GM12892 (cell line): ENCODE data around the gene IPO11.

Experiments
- DNase-seq: peaks from one replicate; pipeline ENCODE4 v3.0.0; 2011; ENCODE audit not compliant: insufficient read length
- FAIRE-seq: peaks from 2 replicates; lab custom pipeline; 2011; peaks lifted over from hg19 to GRCh38; lab: Jason Lieb, UNC
- POLR2A ChIP-seq: IDR thresholded peaks from 2 replicates; pipeline ENCODE4 v1.6.1; 2011; ENCODE audit warnings: low read depth, low read length, control low read depth
- POLR2AphosphoS5 ChIP-seq: IDR thresholded peaks from 2 replicates; pipeline ENCODE4 v1.6.1; 2011; ENCODE audit warnings: low read depth, low read length, control low read depth
- TAF1 ChIP-seq: IDR thresholded peaks from 2 replicates; pipeline ENCODE4 v1.6.1; 2011; ENCODE audit warnings: low read depth, mild to moderate bottlenecking, control low read depth, low read length, borderline replicate concordance

IPO11 gene

DNA sequence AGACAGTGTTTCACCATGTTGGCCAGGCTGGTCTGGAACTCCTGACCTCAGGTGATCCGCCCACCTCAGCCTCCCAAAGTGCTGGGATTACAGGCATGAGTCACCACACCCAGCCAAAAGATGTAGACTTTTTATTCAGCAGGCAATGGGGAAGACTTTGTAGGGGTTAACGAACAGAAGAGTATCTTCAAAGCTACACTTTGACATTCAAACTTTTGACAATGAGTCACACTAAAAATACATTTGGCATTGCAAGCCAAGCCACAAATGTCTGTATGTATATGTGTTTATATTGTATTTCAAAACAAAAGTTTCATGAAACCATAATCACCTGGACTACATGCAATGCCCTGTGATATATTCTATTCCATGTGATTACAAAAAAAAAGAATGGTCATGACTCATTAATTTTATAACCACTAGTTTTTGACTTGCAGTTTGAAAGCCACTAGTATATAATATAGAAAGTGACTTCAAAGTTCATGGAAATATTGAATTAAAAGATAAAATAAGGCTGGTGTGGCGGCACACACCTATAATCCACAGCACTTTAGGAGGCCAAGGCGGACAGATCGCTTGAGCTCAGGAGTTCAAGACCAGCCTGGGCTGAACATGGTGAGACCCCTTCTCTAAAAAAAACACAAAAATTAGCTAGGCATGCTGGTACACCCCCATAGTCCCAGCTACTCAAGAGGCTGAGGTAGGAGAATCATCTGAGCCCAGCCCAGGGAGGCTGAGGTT lies 17.2 kb upstream of the IPO11 start:
- DNase-seq (no peak), FAIRE-seq (no peak)
- TF ChIP-seq POLR2AphosphoS5 = no peak
- no peak for TF ChIP-seq POLR2A
- TF ChIP-seq TAF1 = no peak

GRCh38 chr5:62403411-62404250 lies 8.9 kb upstream of the IPO11 start, which contains the start of gene DIMT1:
DIMT1 (minus strand) TSS chr5:62403905; CDS start chr5:62403772, 133 bp downstream.
- TF ChIP-seq TAF1 (peak; percentile 66; the same call in 1 of the 2 replicates), POLR2A (peak; percentile 95), POLR2AphosphoS5 (peak; percentile 90)
- DNase-seq (peak; percentile 88), FAIRE-seq (peak; percentile 97)

DNA sequence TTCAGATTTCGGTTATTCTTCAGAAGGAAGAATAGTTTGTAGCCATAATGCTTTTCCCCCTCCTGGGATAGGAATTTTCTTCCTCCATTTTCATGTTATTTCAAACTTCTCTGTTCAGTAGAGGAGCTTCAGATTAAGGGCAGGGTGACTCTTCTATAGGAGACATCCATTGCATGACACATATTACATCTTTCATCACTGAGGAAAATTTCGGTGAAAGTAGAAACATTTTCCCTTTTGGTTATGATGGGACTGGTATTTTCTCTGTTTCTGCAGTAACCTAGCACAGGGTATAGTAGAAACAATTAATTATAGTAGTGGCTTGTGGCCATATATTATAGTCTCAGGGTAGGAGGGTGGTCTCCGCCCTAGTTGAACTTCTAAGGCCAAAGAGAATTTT lies 1.1 kb downstream of the IPO11 start:
- TF ChIP-seq POLR2AphosphoS5 (no peak), TAF1 (no peak), POLR2A (no peak)
- DNase-seq = no peak
- no peak for FAIRE-seq

DNA sequence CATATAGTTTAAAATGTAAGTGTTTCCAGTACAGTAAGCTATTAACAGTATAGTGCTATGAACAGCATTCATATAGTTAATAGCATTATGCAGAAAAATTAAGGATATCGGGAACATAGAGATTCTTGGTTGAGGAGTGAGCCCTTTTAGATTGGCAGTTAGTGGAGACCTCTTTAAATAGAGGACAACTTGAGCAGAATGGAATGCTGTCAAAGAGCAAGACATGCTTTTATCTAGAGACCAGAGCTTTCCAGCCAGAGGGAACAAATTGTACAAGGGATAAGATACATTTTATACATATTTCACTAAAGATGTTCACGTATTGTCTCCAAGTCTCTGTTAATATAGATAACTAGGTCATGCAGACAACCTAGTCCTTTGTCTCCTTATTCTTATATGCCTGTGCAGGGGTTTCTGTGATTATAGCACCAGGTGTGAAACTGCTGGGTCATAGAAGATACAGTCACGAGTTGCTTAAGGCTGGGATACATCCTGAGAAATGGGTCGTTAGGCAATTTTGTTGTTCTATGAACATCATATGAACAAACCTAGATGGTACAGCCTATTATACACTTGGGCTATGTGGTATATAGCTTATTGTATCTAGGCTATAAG lies 6.0 kb downstream of the IPO11 start:
- TF ChIP-seq POLR2A = no peak
- no peak for TF ChIP-seq TAF1
- no peak for TF ChIP-seq POLR2AphosphoS5
- no peak for FAIRE-seq
- no peak for DNase-seq

GRCh38 chr5:62419609-62420008 lies 7.0 kb downstream of the IPO11 start:
- DNase-seq = no peak
- TF ChIP-seq POLR2A (no peak), POLR2AphosphoS5 (no peak), TAF1 (no peak)
- FAIRE-seq = no peak

DNA sequence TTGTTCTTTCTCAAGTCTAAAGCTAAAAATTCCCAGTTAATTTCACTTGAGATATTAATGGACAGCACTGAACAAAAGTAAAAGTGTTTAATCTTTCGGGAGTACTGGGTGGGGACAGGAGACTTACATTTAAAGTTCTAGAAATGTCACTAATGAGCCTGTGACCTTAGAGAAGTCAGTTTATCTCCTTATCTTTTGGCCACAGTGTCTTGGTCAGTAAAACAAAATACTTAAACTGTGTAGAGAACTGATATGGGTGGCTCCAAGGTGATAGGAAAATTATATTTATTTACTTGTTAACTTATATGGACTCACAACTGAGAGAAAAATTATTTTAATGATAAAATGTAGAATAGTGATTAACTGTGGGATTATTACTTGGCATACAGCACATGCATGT lies 8.9 kb downstream of the IPO11 start:
- DNase-seq (no peak), FAIRE-seq (no peak)
- TF ChIP-seq POLR2AphosphoS5 = no peak
- TF ChIP-seq POLR2A = no peak
- TF ChIP-seq TAF1 = no peak

- TF ChIP-seq POLR2A (no peak), TAF1 (no peak), POLR2AphosphoS5 (no peak)
- DNase-seq (no peak), FAIRE-seq (no peak)
Observed at GRCh38 chr5:62424763-62425162, 12.2 kb downstream of the IPO11 start.

DNA sequence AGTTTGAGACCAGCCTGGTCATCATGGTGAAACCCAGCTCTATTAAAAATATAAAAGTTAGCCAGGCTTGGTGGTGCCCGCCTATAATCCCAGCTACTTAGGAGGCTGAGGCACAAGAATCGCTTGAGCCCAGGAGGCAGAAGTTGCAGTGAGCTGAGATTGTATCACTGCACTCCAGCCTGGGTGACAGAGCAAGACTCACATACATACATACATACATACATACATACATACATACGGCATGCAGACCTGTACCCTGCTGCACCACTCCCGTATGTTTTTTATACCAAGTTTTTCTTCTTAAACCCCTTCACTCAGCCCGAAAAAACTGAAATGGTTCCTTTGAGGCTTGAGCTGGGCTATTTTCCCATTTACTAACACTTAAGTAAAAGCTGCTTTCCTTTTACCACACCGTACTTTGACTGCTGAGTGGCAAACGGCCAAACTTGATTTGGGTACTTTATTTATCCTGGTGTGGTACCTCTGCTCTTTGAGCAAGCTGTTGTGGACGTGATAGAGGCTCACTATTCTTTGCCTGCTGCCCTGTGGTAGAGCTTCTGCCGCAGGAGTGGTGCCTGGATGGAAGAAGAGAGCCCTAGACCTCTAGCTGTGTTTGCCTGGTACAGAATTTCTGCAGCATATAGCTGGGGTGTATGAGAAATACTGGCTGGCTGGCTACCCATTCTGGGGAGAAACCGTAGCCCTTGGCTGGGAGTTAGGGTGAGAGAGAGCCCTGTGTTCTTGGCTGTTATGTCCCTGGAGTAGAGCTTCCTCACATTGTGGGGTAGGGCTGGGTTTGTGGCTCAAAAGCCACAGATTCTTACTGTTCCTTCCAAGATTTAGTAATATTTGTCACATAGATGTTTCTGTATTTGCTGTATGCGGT lies 19.4 kb downstream of the IPO11 start:
- DNase-seq = no peak
- TF ChIP-seq POLR2A (no peak), TAF1 (no peak), POLR2AphosphoS5 (no peak)
- no peak for FAIRE-seq

- TF ChIP-seq TAF1 (no peak), POLR2AphosphoS5 (no peak), POLR2A (no peak)
- FAIRE-seq = no peak
- DNase-seq = no peak
Observed at GRCh38 chr5:62432621-62433064, 20.1 kb downstream of the IPO11 start.

- no peak for DNase-seq
Observed at GRCh38 chr5:62448528-62448927, 36.0 kb downstream of the IPO11 start.

GRCh38 chr5:62450259-62450658 lies 37.7 kb downstream of the IPO11 start:
- TF ChIP-seq POLR2A = no peak
- TF ChIP-seq POLR2AphosphoS5 = no peak
- TF ChIP-seq TAF1 = no peak

More at GRCh38 chr5:62448528-62448927, 36.0 kb downstream of the IPO11 start:
- no peak for FAIRE-seq
- TF ChIP-seq TAF1 = no peak
- TF ChIP-seq POLR2A = no peak
- no peak for TF ChIP-seq POLR2AphosphoS5

GRCh38 chr5:62457071-62457470 lies 44.5 kb downstream of the IPO11 start:
- TF ChIP-seq POLR2AphosphoS5 (no peak), POLR2A (no peak), TAF1 (no peak)
- FAIRE-seq (no peak), DNase-seq (no peak)

More at GRCh38 chr5:62450259-62450658, 37.7 kb downstream of the IPO11 start:
- DNase-seq = no peak
- no peak for FAIRE-seq

- TF ChIP-seq POLR2AphosphoS5 = no peak
- no peak for TF ChIP-seq TAF1
- TF ChIP-seq POLR2A = no peak
- DNase-seq (no peak), FAIRE-seq (peak; percentile 70)
Observed at GRCh38 chr5:62460578-62460983, 48.0 kb downstream of the IPO11 start.
